HepG2 (cell line): ENCODE measurements around the gene MUC15. TPM values are rescaled to one million over a fixed set of nuclear protein-coding genes. Genes with fewer than 3 reads are reported as not detected.

Experiments used
- ATAC-seq: fragments of 200-7000 bp; cut with Tn5 transposase; 3 replicates; pipeline ENCODE4 v1.9.1; 2020; ENCODE audit warnings: mild to moderate bottlenecking, moderate library complexity
- BruUV-seq: library from RNA; stranded (reverse); fragments of 400-500 nt; replicated peaks from 2 replicates; lab custom pipeline; 2021; lab: Mats Ljungman, UMichigan
- CTCF ChIA-PET: fragments of 300-600 bp; formaldehyde crosslinking; extraction: SDS; loops from one replicate; lab custom pipeline; 2021; ENCODE audit warnings: low total read pairs, inconsistent platforms, low intra/inter-chr PET ratio; lab: Yijun Ruan, JAX
- POLR2A ChIA-PET: fragments of 350-600 bp; sonication (Branson Sonifier 250); formaldehyde crosslinking; loops from one replicate; lab custom pipeline; 2020; ENCODE audit warnings: antibody characterized with exemption, inconsistent platforms; lab: Yijun Ruan, JAX
- DNase-seq: peaks from one replicate; pipeline ENCODE4 v3.0.0-alpha.2; 2015; ENCODE audit warnings: low spot score
- FAIRE-seq: peaks from 3 replicates; lab custom pipeline; 2011; peaks lifted over from hg19 to GRCh38; lab: Jason Lieb, UNC
- H2AFZ ChIP-seq: one replicate; pipeline ENCODE4 v1.6.1; 2011; ENCODE audit warnings: low read length, inconsistent platforms
- H3K27ac ChIP-seq: fragments of 300-600 bp; 3 replicates; pipeline ENCODE4 v1.8.0; 2011; ENCODE audit warnings: mixed run types, mild to moderate bottlenecking, mixed read lengths, low read length, inconsistent platforms; ENCODE audit not compliant: insufficient read depth; ENCODE audit errors: extremely low read length
- H3K27me3 ChIP-seq, 2 experiments: fragments of 200-600 bp in 1 of 2; 2 replicates in 1 of 2; 3 replicates in 1 of 2; pipeline versions ENCODE4 v1.6.0 to v1.8.0; 2011; ENCODE audit warnings: low read length in 2 of 2, mild to moderate bottlenecking in 2 of 2, moderate library complexity in 2 of 2, inconsistent platforms in 1 of 2; ENCODE audit not compliant: insufficient read depth in 2 of 2, control insufficient read depth in 1 of 2
- H3K36me3 ChIP-seq, 2 experiments: fragments of 200-600 bp in 1 of 2; replicated peaks in 1 of 2; 2 replicates in 1 of 2; 3 replicates in 1 of 2; pipeline versions ENCODE4 v1.5.1 to v1.8.0; 2011; ENCODE audit warnings: low read length in 2 of 2, inconsistent platforms in 1 of 2; ENCODE audit not compliant: insufficient read depth in 2 of 2, control insufficient read depth in 1 of 2
- H3K4me1 ChIP-seq: 2 replicates; pipeline ENCODE4 v1.5.1; 2012; ENCODE audit warnings: low read length, inconsistent platforms; ENCODE audit not compliant: insufficient read depth
- H3K4me2 ChIP-seq: 2 replicates; pipeline ENCODE4 v1.6.0; 2011; ENCODE audit warnings: low read depth, low read length, inconsistent platforms
- H3K4me3 ChIP-seq, 3 experiments: fragments of 200-600 bp in 1 of 3; sonication (generic), shearing (Covaris generic) in 1 of 3; replicated peaks in 1 of 3; 2 replicates each; pipeline ENCODE4 v1.5.1; 2011 to 2016; ENCODE audit warnings: low read length in 3 of 3, inconsistent platforms in 2 of 3, low read depth in 2 of 3, mild to moderate bottlenecking in 2 of 3, control low read depth in 1 of 3, mixed read lengths in 1 of 3; ENCODE audit not compliant: insufficient read depth in 1 of 3
- H3K79me2 ChIP-seq: one replicate; pipeline ENCODE4 v1.6.1; 2011; ENCODE audit warnings: low read length, inconsistent platforms; ENCODE audit not compliant: insufficient read depth
- H3K9ac ChIP-seq: 2 replicates; pipeline ENCODE4 v1.6.0; 2011; ENCODE audit warnings: mild to moderate bottlenecking, low read depth, low read length, inconsistent platforms; ENCODE audit not compliant: insufficient read depth
- H3K9me3 ChIP-seq: 2 replicates; pipeline ENCODE4 v1.5.1; 2012; ENCODE audit warnings: mild to moderate bottlenecking, low read length
- H4K20me1 ChIP-seq: 2 replicates; pipeline ENCODE4 v1.6.0; 2011; ENCODE audit warnings: inconsistent platforms, mild to moderate bottlenecking, low read length, moderate library complexity; ENCODE audit not compliant: insufficient read depth
- CREB1 ChIP-seq, 2 experiments: fragments of 450-650 bp in 1 of 2; IDR thresholded peaks; 2 replicates each; pipeline ENCODE4 v1.6.1; 2016 to 2017; ENCODE audit warnings: control low read depth in 1 of 2, mild to moderate bottlenecking in 1 of 2, missing compliant biosample characterization in 1 of 2, missing genetic modification characterization in 1 of 2
- FOXM1 ChIP-seq: sonication (generic); formaldehyde crosslinking; IDR thresholded peaks from 2 replicates; pipeline ENCODE4 v1.5.0; 2020; ENCODE audit warnings: missing genetic modification reagents
- MIER2 ChIP-seq: IDR thresholded peaks from 2 replicates; pipeline ENCODE4 v1.6.1; 2016; ENCODE audit warnings: missing biosample characterization, missing genetic modification reagents
- PCBP1 ChIP-seq: fragments of 200-400 bp; formaldehyde crosslinking; IDR thresholded peaks from 2 replicates; pipeline ENCODE4 v1.6.1; 2017; ENCODE audit warnings: mild to moderate bottlenecking, low read depth, low read length, borderline replicate concordance
- ZC3H13 ChIP-seq: sonication (generic); formaldehyde crosslinking; IDR thresholded peaks from 2 replicates; pipeline ENCODE4 v1.8.1; 2023; ENCODE audit warnings: mild to moderate bottlenecking, missing genetic modification reagents, moderate library complexity
- ZNF558 ChIP-seq: sonication (generic); formaldehyde crosslinking; IDR thresholded peaks from 2 replicates; pipeline ENCODE4 v1.9.0; 2022; ENCODE audit warnings: mild to moderate bottlenecking, missing genetic modification reagents, borderline replicate concordance
- WGBS: methylation state at CpG from one replicate; pipeline ENCODE4 v1.1.6; 2017; ENCODE audit warnings: low lambda C conversion rate; 5-methylcytosine and 5-hydroxymethylcytosine counted together
- in situ Hi-C: cut with HindIII; loops from 2 replicates; pipeline ENCODE4 v1.10.0; 2017; ENCODE audit warnings: low pct_unique_long_range_greater_than_20kb; ENCODE audit not compliant: extremely low pct_ligation_motif_present
- intact Hi-C: fragments of 100-400 bp; cut with micrococcal nuclease; formaldehyde crosslinking; loops from one replicate; pipeline ENCODE4 v1.10.0; 2022; ENCODE audit not compliant: unreplicated experiment
- polyA plus RNA-seq, 8 experiments: library from polyadenylated mRNA; depleted of rRNA in 3 of 8; stranded (reverse) in 7 of 8; unstranded in 1 of 8; fragments of >200 nt; fragmentation: Illumina TruSeq in 4 of 8; extraction: Trizol in 4 of 8; gene quantifications; 2 replicates each; pipeline versions ENCODE4 v1.2.1 to v1.2.3, GENCODE V29; 2011 to 2016; ENCODE audit warnings: low read depth in 4 of 8, missing spikeins in 1 of 8, mixed read lengths in 1 of 8; ENCODE audit not compliant: insufficient read depth in 1 of 8
- total RNA-seq, 5 experiments: library from RNA; depleted of rRNA; stranded (reverse); fragments of >200 nt; fragmentation: Illumina TruSeq; extraction: Trizol; gene quantifications; 2 replicates each; pipeline ENCODE4 v1.2.3, GENCODE V29; 2016; ENCODE audit warnings: low read depth in 1 of 5
- TF ChIP-seq, protein P1 (sequence below): sonication (generic); formaldehyde crosslinking; IDR thresholded peaks from 2 replicates; pipeline ENCODE4; 2020; ENCODE audit warnings: missing genetic modification reagents, mild to moderate bottlenecking, borderline replicate concordance

The MUC15 gene
- total and polyA plus RNA-seq, 2 of the 13 experiments (the other 11 are each of a cell fraction or from before 2014, with no cell fraction given), result 4.5 to 18.0 TPM

DNA sequence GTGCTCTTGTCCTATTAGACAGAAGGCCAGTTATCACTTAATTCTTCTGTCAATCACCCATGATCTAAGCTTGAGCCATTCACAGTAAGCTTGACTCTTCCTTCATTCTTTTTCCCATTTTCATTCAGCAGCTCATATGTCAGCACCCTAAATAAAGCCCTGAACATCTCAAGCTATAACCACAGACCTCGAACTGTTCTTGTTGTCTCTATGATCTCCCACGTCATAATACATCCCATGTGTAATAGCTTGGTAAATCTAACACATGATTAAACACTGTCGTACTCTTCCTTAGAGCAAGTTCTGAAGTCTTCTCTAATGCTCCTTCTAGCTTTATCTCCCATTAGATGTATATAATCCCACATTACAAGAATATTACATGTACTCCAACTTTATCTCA, 14.4 kb downstream of the MUC15 start:
- no peaks in the 10 kb centered on the region for H4K20me1 ChIP-seq
- no peaks in the 10 kb centered on the region for H3K36me3 ChIP-seq
- no peak overlapping the region for H3K9ac ChIP-seq
- no TSS peak for BruUV-seq
- 13% methylated on average over 3 of the region's 3 CpGs for WGBS
- CTCF ChIA-PET, result no interaction called here
- POLR2A ChIA-PET, result no interaction called here
- no peaks in the 10 kb centered on the region; a peak in 1 of 5 replicates for H3K27me3 ChIP-seq
- in situ Hi-C loops, result no loop called here
- no peak overlapping the region for H3K4me2 ChIP-seq
- TF ChIP-seq CREB1 (IDR thresholded peaks at IDR 0.05) (peak; percentile 11; the same call in 1 of the 2 replicates), CREB1 (CRISPR knock-in tag; IDR thresholded peaks at IDR 0.05) (no peak), MIER2 (CRISPR knock-in tag) (no peak)
- DNase-seq, result no peak
- no peak overlapping the region for H2AFZ ChIP-seq
- H3K27ac ChIP-seq, result no peak overlapping the region
- H3K4me3 ChIP-seq, result no peak overlapping the region
- no peaks in the 10 kb centered on the region for H3K79me2 ChIP-seq
- no peaks in the 10 kb centered on the region for H3K9me3 ChIP-seq
- no peak for FAIRE-seq
- no peak for ATAC-seq
- intact Hi-C loops, result no loop called here
- H3K4me1 ChIP-seq, result no peaks in the 10 kb centered on the region

DNA sequence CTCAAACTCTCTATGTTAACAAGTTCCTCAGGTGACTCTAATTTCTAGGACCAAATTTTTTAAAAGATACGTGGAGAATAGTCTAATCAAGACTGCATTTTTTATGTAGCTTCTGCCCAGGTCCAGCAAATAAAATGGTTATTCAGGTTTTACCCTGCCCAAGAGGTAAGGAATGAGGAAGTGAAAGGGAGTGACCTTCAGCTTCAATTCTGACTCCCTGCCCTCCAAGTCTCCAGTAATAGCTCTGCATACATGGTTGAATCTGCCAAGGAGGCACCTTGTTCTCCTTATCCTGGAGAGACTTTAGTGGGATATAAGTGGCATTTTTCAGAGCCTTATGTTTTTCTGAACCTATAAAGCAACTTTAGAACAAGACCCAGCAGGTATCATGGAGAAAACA, 15.5 kb downstream of the MUC15 start:
- H3K27me3 ChIP-seq, result no peaks in the 10 kb centered on the region; a peak in 1 of 5 replicates
- DNase-seq, result no peak
- WGBS, result 20% methylated on average over 1 of the region's 1 CpG
- no TSS peak for BruUV-seq
- no peak for ATAC-seq
- H3K9me3 ChIP-seq, result no peaks in the 10 kb centered on the region
- no peaks in the 10 kb centered on the region for H3K4me1 ChIP-seq
- TF ChIP-seq, protein P1, sequence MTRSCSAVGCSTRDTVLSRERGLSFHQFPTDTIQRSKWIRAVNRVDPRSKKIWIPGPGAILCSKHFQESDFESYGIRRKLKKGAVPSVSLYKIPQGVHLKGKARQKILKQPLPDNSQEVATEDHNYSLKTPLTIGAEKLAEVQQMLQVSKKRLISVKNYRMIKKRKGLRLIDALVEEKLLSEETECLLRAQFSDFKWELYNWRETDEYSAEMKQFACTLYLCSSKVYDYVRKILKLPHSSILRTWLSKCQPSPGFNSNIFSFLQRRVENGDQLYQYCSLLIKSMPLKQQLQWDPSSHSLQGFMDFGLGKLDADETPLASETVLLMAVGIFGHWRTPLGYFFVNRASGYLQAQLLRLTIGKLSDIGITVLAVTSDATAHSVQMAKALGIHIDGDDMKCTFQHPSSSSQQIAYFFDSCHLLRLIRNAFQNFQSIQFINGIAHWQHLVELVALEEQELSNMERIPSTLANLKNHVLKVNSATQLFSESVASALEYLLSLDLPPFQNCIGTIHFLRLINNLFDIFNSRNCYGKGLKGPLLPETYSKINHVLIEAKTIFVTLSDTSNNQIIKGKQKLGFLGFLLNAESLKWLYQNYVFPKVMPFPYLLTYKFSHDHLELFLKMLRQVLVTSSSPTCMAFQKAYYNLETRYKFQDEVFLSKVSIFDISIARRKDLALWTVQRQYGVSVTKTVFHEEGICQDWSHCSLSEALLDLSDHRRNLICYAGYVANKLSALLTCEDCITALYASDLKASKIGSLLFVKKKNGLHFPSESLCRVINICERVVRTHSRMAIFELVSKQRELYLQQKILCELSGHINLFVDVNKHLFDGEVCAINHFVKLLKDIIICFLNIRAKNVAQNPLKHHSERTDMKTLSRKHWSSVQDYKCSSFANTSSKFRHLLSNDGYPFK, result no peak
- TF ChIP-seq PCBP1, result no peak
- no peak for TF ChIP-seq ZNF558
- no peak for TF ChIP-seq FOXM1 (CRISPR knock-in tag)
- no peak for TF ChIP-seq ZC3H13 (CRISPR knock-in tag)
- H3K27ac ChIP-seq, result no peak overlapping the region
- no peak overlapping the region for H3K4me3 ChIP-seq
- POLR2A ChIA-PET, result no interaction called here
- no peaks in the 10 kb centered on the region for H3K79me2 ChIP-seq
- H2AFZ ChIP-seq, result no peak overlapping the region
- no peaks in the 10 kb centered on the region for H4K20me1 ChIP-seq
- CTCF ChIA-PET, result no interaction called here
- H3K4me2 ChIP-seq, result no peak overlapping the region
- H3K9ac ChIP-seq, result no peak overlapping the region
- intact Hi-C loops, result no loop called here
- in situ Hi-C loops, result no loop called here
- FAIRE-seq, result no peak
- H3K36me3 ChIP-seq, result no peaks in the 10 kb centered on the region
